GM12801 (cell line): Measurements from ENCODE around the gene MED13L.

Experiments used
- TF ChIP-seq, protein P1 (sequence below): IDR thresholded peaks from one replicate; pipeline ENCODE4 v1.5.1; 2011; ENCODE audit warnings: control low read depth; ENCODE audit not compliant: insufficient read length; ENCODE audit errors: extremely low read depth

MED13L gene

DNA sequence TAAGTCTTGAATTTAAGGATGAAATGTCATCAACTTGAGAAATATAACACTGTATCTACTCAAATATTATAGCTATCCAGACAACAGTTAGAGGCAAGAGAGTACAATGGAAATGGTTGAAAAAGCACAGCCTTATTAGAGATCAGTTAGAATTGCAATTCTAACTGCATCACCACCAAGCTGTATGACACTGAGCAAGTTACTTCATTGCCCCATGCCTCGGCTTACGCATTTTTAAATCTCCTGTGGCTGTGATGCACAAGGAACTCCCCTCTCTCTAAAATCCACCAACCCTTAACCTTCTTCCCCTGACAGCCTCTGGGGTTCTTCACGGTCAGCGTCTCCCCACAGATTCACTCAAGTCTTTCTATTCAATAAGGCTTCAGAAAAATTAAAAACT lies 75.1 kb downstream of the MED13L start:
- TF ChIP-seq, protein P1, sequence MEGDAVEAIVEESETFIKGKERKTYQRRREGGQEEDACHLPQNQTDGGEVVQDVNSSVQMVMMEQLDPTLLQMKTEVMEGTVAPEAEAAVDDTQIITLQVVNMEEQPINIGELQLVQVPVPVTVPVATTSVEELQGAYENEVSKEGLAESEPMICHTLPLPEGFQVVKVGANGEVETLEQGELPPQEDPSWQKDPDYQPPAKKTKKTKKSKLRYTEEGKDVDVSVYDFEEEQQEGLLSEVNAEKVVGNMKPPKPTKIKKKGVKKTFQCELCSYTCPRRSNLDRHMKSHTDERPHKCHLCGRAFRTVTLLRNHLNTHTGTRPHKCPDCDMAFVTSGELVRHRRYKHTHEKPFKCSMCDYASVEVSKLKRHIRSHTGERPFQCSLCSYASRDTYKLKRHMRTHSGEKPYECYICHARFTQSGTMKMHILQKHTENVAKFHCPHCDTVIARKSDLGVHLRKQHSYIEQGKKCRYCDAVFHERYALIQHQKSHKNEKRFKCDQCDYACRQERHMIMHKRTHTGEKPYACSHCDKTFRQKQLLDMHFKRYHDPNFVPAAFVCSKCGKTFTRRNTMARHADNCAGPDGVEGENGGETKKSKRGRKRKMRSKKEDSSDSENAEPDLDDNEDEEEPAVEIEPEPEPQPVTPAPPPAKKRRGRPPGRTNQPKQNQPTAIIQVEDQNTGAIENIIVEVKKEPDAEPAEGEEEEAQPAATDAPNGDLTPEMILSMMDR: no peak

DNA sequence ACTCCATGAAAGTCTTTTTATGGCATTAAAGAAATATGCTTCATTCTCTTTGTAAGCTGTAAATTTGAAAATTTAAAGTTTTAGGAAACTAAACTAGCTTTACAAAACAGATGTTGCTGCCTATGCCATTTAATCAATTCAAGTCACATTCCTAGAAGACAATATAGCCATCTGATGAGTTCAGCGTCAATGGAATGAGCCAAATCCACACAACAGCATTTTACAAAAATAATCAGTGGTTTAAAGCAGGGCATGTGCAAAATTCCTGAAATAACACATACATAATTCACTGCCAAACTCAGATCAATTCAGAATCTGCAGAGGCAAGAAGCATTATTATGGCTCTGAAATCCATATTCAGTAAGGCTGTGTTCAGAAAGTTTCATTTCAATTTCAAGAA lies 75.6 kb downstream of the MED13L start:
- TF ChIP-seq, protein P1: no peak

DNA sequence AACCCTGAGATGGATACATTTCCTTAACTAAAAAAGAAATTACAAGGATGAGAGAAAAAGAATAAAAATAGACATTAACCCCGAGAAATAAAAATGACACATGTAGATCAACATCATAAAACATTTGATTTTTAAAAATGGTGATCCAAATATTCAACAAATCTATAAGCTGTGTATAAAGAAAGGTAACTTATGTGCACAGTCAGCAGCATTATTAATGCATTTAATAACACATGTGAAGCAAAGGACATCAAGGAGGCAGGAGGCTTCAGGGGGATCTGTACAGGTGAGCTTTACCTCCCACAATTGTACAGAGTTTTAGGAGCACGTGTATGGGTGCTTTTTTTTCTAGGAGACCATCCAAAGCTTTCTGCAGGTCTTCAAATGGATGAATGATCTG lies 76.1 kb downstream of the MED13L start:
- TF ChIP-seq, protein P1: no peak

DNA sequence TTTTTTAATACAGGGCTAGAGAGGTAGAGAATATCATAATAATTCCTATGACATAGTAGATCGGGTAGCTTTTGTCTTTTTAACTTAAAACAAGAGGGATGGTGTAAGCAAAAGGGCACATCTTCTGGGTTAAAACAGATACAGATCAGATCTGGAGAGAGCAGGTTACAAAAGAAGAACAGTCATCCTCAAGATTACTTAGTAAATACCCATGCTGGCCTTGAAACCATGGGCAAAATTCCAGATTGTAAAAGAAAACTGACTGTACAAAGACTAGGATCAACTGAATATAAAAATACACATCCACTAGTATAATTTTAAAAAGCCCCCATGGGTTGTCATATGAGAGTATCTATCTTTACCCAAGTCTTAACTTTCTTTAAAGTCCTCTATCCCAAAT lies 76.7 kb downstream of the MED13L start:
- TF ChIP-seq, protein P1: no peak

DNA sequence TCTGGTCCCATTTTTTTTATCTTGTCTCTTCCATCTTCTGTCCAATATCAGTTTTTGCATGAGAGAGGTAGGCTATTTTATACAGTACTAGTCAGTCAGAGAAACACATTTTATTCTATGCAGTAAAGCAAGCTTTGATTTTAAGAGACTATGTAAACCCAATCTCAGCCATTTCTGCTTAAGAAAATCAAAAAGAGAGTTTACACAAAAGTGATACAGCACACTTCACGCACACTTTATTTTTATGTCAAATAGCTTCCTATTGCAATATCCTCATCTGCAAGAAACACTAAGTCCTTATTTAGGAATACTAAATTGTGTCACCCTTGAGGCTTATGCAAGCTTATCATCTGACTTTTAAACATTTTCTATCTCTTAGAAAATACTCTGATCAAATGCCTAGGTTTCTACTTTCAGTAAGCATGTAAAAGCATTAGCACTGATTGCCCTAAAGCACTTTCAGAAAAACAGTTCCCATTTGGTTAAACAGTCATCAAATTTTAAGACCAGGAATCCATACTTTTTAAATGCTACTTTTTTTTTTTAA lies 78.3 kb downstream of the MED13L start:
- TF ChIP-seq, protein P1: no peak

DNA sequence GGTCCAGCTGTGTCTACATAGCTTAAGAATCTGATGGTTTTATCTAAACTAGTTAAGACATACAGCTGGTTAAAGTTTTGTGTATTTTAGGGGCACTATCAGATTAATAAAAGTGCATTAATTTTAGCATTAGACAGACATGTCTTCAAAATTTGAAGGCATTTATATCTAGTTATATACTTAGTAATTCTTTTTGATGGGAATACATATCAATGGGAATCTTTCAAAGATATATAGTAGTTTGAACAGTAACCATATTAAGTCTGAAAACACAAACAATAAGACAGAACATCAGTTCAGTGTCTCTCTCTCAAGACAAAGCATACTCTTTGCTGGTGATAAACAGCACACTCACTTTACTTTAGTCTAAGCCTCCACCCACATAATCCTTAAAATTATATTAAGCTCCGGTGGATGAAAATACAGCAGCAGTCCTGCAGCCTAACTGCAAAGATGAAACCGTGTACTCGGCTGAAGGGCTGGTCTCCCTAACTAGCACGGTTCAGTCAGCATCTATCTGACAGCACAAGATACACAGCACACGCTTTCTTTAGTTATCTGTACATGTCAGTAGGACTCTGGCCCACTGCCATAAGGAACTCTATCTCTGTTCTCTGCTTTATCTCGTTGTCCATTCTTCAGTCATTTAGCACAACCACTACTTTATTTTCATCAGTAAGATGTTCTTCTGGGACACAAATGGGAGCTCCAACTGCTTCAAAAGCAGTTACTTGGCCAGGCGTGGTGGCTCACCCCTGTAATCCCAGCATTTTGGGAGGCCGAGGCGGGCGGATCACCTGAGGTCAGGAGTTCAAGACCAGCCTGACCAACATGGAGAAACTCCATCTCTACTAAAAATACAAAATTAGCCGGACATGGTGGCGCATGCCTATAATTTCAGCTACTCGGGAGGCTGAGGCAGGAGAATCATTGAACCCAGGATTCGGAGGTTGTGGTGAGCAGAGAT lies 80.5 kb downstream of the MED13L start:
- TF ChIP-seq, protein P1: no peak

DNA sequence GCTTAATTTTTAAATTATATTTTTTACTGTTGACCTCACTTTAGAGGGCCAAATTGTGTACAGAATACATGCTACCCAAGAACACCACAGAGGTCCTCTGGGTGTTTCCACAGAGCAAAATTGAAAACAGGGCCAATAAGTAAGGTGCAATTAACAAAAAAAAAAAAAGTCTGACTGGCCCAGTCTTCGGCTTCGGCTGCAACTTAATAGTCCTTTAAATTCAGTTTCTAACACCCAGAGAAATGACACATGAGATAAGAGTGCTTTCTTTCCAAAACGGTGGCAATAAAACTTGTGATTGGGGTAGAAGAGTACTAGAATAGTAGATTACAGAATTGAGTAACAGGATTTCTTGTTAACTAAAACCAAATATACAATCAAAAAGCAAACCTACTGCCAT lies 81.3 kb downstream of the MED13L start:
- TF ChIP-seq, protein P1: no peak
